Endothelial cell (in vitro differentiated cells): ENCODE data around the gene CSNK1A1. TPM values are rescaled to one million over a fixed set of nuclear protein-coding genes. Genes with fewer than 3 reads are reported as not detected.

Source experiments
- DNase-seq: peaks from one replicate; pipeline ENCODE4 v3.0.0; 2021; ENCODE audit warnings: low spot score
- H3K27ac Mint-ChIP-seq: one replicate; pipeline ENCODE4 v1.8.0; 2021; ENCODE audit warnings: mixed read lengths, inconsistent platforms; ENCODE audit not compliant: unreplicated experiment
- H3K27me3 Mint-ChIP-seq: one replicate; pipeline ENCODE4 v1.8.0; 2021; ENCODE audit warnings: mild to moderate bottlenecking, moderate library complexity, mixed read lengths, inconsistent platforms; ENCODE audit not compliant: unreplicated experiment
- H3K36me3 Mint-ChIP-seq: one replicate; pipeline ENCODE4 v1.8.0; 2021; ENCODE audit warnings: mild to moderate bottlenecking, low read depth, mixed read lengths, inconsistent platforms; ENCODE audit not compliant: unreplicated experiment
- H3K4me1 Mint-ChIP-seq: one replicate; pipeline ENCODE4 v1.8.0; 2021; ENCODE audit warnings: mild to moderate bottlenecking, mixed read lengths, inconsistent platforms; ENCODE audit not compliant: unreplicated experiment
- H3K4me3 Mint-ChIP-seq: one replicate; pipeline ENCODE4 v1.8.0; 2021; ENCODE audit warnings: mild to moderate bottlenecking, mixed read lengths, inconsistent platforms; ENCODE audit not compliant: unreplicated experiment
- H3K9me3 Mint-ChIP-seq: one replicate; pipeline ENCODE4 v1.8.0; 2021; ENCODE audit warnings: mixed read lengths, inconsistent platforms; ENCODE audit not compliant: unreplicated experiment
- total RNA-seq: library from RNA; stranded (reverse); fragmentation: NEBNext Ultra II Directional; extraction: Animal tissue kit (Norgen Biotek cat#: 25700); gene quantifications from one replicate; pipeline ENCODE4 v1.2.1, GENCODE V29; 2021; ENCODE audit not compliant: unreplicated experiment
- TF ChIP-seq, protein P1 (sequence below): fragments of 200-600 bp; sonication (generic); IDR thresholded peaks from one replicate; pipeline ENCODE4 v1.5.0; 2021; ENCODE audit warnings: antibody characterized with exemption; ENCODE audit not compliant: unreplicated experiment

The CSNK1A1 gene
- total RNA-seq, 1 donor from 2014 or later: 242 TPM

DNA sequence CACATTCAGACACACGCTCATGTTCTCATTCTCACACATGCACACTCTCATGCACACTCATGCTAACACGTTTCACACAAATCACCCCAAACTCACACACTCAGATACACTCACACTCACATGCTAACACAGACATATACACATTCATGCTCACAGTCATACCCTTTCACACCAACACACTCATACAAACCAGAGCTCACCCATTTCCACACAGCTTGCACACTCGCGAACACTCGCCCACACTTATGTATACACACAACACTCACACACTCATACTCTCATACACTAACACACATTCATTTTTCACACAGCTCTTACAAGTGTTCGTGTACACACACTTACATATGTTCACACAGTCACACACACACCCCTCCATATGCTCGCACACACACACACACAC is 108.0 kb downstream of the CSNK1A1 start:
- TF ChIP-seq, protein P1, sequence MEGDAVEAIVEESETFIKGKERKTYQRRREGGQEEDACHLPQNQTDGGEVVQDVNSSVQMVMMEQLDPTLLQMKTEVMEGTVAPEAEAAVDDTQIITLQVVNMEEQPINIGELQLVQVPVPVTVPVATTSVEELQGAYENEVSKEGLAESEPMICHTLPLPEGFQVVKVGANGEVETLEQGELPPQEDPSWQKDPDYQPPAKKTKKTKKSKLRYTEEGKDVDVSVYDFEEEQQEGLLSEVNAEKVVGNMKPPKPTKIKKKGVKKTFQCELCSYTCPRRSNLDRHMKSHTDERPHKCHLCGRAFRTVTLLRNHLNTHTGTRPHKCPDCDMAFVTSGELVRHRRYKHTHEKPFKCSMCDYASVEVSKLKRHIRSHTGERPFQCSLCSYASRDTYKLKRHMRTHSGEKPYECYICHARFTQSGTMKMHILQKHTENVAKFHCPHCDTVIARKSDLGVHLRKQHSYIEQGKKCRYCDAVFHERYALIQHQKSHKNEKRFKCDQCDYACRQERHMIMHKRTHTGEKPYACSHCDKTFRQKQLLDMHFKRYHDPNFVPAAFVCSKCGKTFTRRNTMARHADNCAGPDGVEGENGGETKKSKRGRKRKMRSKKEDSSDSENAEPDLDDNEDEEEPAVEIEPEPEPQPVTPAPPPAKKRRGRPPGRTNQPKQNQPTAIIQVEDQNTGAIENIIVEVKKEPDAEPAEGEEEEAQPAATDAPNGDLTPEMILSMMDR: no peak
- H3K27ac Mint-ChIP-seq: peak overlapping the region; percentile 6
- H3K36me3 Mint-ChIP-seq: peaks cover 7% of the 10 kb centered on the region
- no peaks in the 10 kb centered on the region for H3K9me3 Mint-ChIP-seq
- peaks cover 28% of the 10 kb centered on the region for H3K4me1 Mint-ChIP-seq
- H3K27me3 Mint-ChIP-seq: peaks cover 5% of the 10 kb centered on the region
- no peak overlapping the region for H3K4me3 Mint-ChIP-seq
- no peak for DNase-seq

DNA sequence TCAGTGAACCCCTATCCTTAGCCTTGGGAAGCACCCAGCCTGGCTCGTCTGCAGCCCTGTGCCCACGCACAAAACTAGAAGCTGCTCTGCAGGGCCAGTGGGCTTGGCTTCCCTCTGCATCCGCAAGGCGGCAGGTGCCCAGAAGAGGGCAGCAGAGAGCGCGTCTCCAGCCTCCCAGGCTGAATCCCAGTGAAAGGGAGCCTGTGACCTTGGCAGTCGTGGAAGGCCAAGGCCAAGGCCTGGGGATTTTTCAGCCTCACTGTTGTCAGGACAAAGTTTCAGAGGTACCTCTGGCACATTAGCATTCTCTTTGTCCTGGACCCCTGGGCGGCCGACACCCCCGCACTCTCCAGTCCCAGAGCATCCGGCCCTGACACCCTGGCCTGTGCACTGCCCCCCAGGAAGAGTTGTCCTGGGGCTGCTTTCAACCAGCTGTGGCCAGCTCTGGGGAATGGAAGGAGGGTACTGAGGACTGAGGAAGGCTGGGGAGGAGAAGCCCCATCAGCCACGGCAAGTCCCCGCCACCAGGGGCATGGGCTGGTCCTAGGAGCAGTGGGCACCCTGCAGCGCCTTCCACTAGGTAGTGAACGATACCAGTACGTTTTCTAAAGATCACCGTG is 108.6 kb downstream of the CSNK1A1 start:
- H3K27me3 Mint-ChIP-seq: peaks cover 5% of the 10 kb centered on the region
- peaks cover 23% of the 10 kb centered on the region for H3K4me1 Mint-ChIP-seq
- peaks cover 7% of the 10 kb centered on the region for H3K36me3 Mint-ChIP-seq
- DNase-seq: peak; percentile 97
- TF ChIP-seq, protein P1: peak; percentile 87
- no peaks in the 10 kb centered on the region for H3K9me3 Mint-ChIP-seq
- H3K27ac Mint-ChIP-seq: no peak overlapping the region
- no peak overlapping the region for H3K4me3 Mint-ChIP-seq

Other genes starting within 250 kb of the CSNK1A1 start
- 51.1 TPM for gene GRPEL2, start 205.9 kb downstream of the CSNK1A1 start, total RNA-seq
- gene PCYOX1L, start 193.4 kb downstream of the CSNK1A1 start, total RNA-seq: 18.3 TPM
- not detected for gene IL17B, start 172.1 kb downstream of the CSNK1A1 start, total RNA-seq
- 4.5 TPM for gene ARHGEF37, start 30.1 kb upstream of the CSNK1A1 start, total RNA-seq
- gene PPARGC1B, start 178.9 kb upstream of the CSNK1A1 start, total RNA-seq: 3.7 TPM